Endothelial cell of umbilical vein (primary cell): ENCODE data around the gene ABCA1. TPM values are rescaled to one million over a fixed set of nuclear protein-coding genes. Genes with fewer than 3 reads are reported as not detected.

Experiments used
- BruUV-seq: library from RNA; stranded (reverse); fragments of 400-500 nt; replicated peaks from 2 replicates; lab custom pipeline; 2021; lab: Mats Ljungman, UMichigan
- CTCF ChIA-PET: fragments of 300-600, 350-600 bp; sonication (Branson Sonifier 250); formaldehyde crosslinking; loops from one replicate; lab custom pipeline; 2021; ENCODE audit warnings: antibody characterized with exemption, inconsistent platforms; lab: Charles Lee
- POLR2A ChIA-PET: fragments of 300-600, 350-600 bp; sonication (Branson Sonifier 250); formaldehyde crosslinking; loops from one replicate; lab custom pipeline; 2021; ENCODE audit warnings: antibody characterized with exemption, inconsistent platforms; lab: Charles Lee
- DNase-seq: peaks from one replicate; pipeline ENCODE4 v3.0.0-alpha.2; 2011; ENCODE audit warnings: low read depth, low spot score
- FAIRE-seq: peaks from 2 replicates; lab custom pipeline; 2011; peaks lifted over from hg19 to GRCh38; lab: Jason Lieb, UNC
- H2AFZ ChIP-seq: 2 replicates; pipeline ENCODE4 v1.6.0; 2012; ENCODE audit warnings: low read depth, low read length, control low read depth, inconsistent platforms
- H3K27ac ChIP-seq: 2 replicates; pipeline ENCODE4 v1.5.1; 2011; ENCODE audit warnings: low read depth, mild to moderate bottlenecking, control low read depth, low read length, moderate library complexity; ENCODE audit not compliant: insufficient read depth
- H3K27me3 ChIP-seq, 2 experiments: 2 replicates each; pipeline versions ENCODE4 v1.6.0 to v1.6.1; 2011; ENCODE audit warnings: low read length in 2 of 2, mixed read lengths in 1 of 2; ENCODE audit not compliant: control insufficient read depth in 2 of 2, insufficient read depth in 2 of 2
- H3K36me3 ChIP-seq, 2 experiments: 2 replicates in 1 of 2; 3 replicates in 1 of 2; pipeline ENCODE4 v1.5.1; 2011; ENCODE audit warnings: low read length in 2 of 2, mild to moderate bottlenecking in 1 of 2, moderate library complexity in 1 of 2; ENCODE audit not compliant: control insufficient read depth in 2 of 2, insufficient read depth in 2 of 2; ENCODE audit errors: extremely low read depth in 1 of 2
- H3K4me1 ChIP-seq: 3 replicates; pipeline ENCODE4 v1.5.1; 2011; ENCODE audit warnings: mild to moderate bottlenecking, low read length; ENCODE audit not compliant: control insufficient read depth, insufficient read depth; ENCODE audit errors: extremely low read depth
- H3K4me2 ChIP-seq: 2 replicates; pipeline ENCODE4 v1.6.1; 2011; ENCODE audit warnings: low read length, control low read depth, mixed read lengths; ENCODE audit not compliant: insufficient read depth
- H3K4me3 ChIP-seq, 3 experiments: fragments of 200-600 bp in 1 of 3; sonication (generic), shearing (Covaris generic) in 1 of 3; replicated peaks in 1 of 3; 2 replicates each; pipeline ENCODE4 v1.5.1; 2011 to 2016; ENCODE audit warnings: control low read depth in 3 of 3, low read length in 3 of 3, mild to moderate bottlenecking in 2 of 3, inconsistent platforms in 1 of 3, low read depth in 1 of 3, moderate library complexity in 1 of 3; ENCODE audit not compliant: insufficient read depth in 1 of 3
- H3K79me2 ChIP-seq: 2 replicates; pipeline ENCODE4 v1.6.0; 2012; ENCODE audit warnings: low read length, inconsistent platforms; ENCODE audit not compliant: control insufficient read depth, insufficient read depth
- H3K9ac ChIP-seq: replicated peaks from 2 replicates; pipeline ENCODE3; 2011; ENCODE audit warnings: low read length, control low read depth; ENCODE audit not compliant: insufficient read depth; ENCODE audit errors: extremely low read depth
- H3K9me1 ChIP-seq: replicated peaks from 3 replicates; pipeline ENCODE4 v1.6.0; 2011; ENCODE audit warnings: mild to moderate bottlenecking, low read length; ENCODE audit not compliant: control insufficient read depth, insufficient read depth; ENCODE audit errors: extremely low read depth
- H3K9me3 ChIP-seq: replicated peaks from 2 replicates; pipeline ENCODE4 v1.5.1; 2012; ENCODE audit warnings: low read length, inconsistent platforms; ENCODE audit not compliant: control insufficient read depth, insufficient read depth
- H4K20me1 ChIP-seq: replicated peaks from 2 replicates; pipeline ENCODE3; 2011; ENCODE audit warnings: mild to moderate bottlenecking, low read length; ENCODE audit not compliant: control insufficient read depth, insufficient read depth; ENCODE audit errors: extremely low read depth
- CTCF ChIP-seq, 2 donors: IDR thresholded peaks; 1 replicate in 1 of 2; 2 replicates in 1 of 2; pipeline ENCODE4 v1.5.1; 2011; ENCODE audit warnings: low read length in 2 of 2, mild to moderate bottlenecking in 2 of 2, moderate library complexity in 2 of 2, control low read depth in 1 of 2, inconsistent platforms in 1 of 2, low read depth in 1 of 2; ENCODE audit not compliant: insufficient read depth in 1 of 2; ENCODE audit errors: extremely low read depth in 1 of 2
- EZH2 ChIP-seq: IDR thresholded peaks from 2 replicates; pipeline ENCODE4 v1.6.1; 2012; ENCODE audit warnings: borderline replicate concordance, low read depth, mild to moderate bottlenecking, moderate library complexity, low read length, inconsistent platforms; ENCODE audit not compliant: severe bottlenecking
- FOS ChIP-seq: IDR thresholded peaks from 2 replicates; pipeline ENCODE4 v1.6.1; 2011; ENCODE audit warnings: mild to moderate bottlenecking, low read length, moderate library complexity, borderline replicate concordance; ENCODE audit not compliant: insufficient read depth
- GATA2 ChIP-seq: IDR thresholded peaks from 2 replicates; pipeline ENCODE4 v1.7.0; 2011; ENCODE audit warnings: low read depth, mild to moderate bottlenecking, moderate library complexity, mixed read lengths, low read length; ENCODE audit not compliant: insufficient read length, insufficient read depth
- JUN ChIP-seq: IDR thresholded peaks from 2 replicates; pipeline ENCODE4 v1.6.1; 2011; ENCODE audit warnings: borderline replicate concordance, low read depth; ENCODE audit not compliant: insufficient read length, insufficient read depth
- MAX ChIP-seq: IDR thresholded peaks from 2 replicates; pipeline ENCODE4 v1.6.1; 2011; ENCODE audit not compliant: insufficient read depth, insufficient read length
- MYC ChIP-seq: IDR thresholded peaks from one replicate; pipeline ENCODE4 v1.6.1; 2011; ENCODE audit warnings: mild to moderate bottlenecking, low read depth, low read length
- POLR2A ChIP-seq: IDR thresholded peaks from 2 replicates; pipeline ENCODE4 v1.6.1; 2012; ENCODE audit warnings: low read depth, mild to moderate bottlenecking, control low read depth, low read length
- POLR2AphosphoS5 ChIP-seq: IDR thresholded peaks from 2 replicates; pipeline ENCODE4 v1.6.1; 2012; ENCODE audit warnings: low read depth, mild to moderate bottlenecking, control low read depth, low read length, moderate library complexity; ENCODE audit not compliant: insufficient read depth
- dilution Hi-C: fragments of 300-500 bp; cut with MboI; formaldehyde crosslinking; loops from one replicate; pipeline ENCODE4 v1.15.0; 2019; ENCODE audit warnings: low sequenced_read_pairs; ENCODE audit not compliant: extremely low pct_ligation_motif_present
- intact Hi-C: fragments of 100-400 bp; cut with micrococcal nuclease; formaldehyde crosslinking; loops from one replicate; pipeline ENCODE4 v1.10.0; 2022
- polyA plus RNA-seq, 4 experiments: library from polyadenylated mRNA; depleted of rRNA in 3 of 4; stranded (reverse) in 3 of 4; unstranded in 1 of 4; fragments of >200 nt; gene quantifications; 2 replicates each; pipeline versions ENCODE4 v1.2.1 to v1.2.3, GENCODE V29; 2011 to 2012; ENCODE audit warnings: missing spikeins in 1 of 4
- total RNA-seq: library from RNA; stranded (reverse); gene quantifications from 2 replicates; pipeline ENCODE4 v1.2.3, GENCODE V29; 2021

ABCA1 gene
- total and polyA plus RNA-seq, 2 donors (not counting 3 experiments of a cell fraction or from before 2014, with no cell fraction given), result 2.4 to 9.8 TPM

GRCh38 chr9:104750185-104750767 lies 177.7 kb downstream of the ABCA1 start:
- no peak for TF ChIP-seq EZH2
- no peak for TF ChIP-seq MAX
- TF ChIP-seq GATA2, result no peak
- TF ChIP-seq MYC, result no peak
- no peak for TF ChIP-seq JUN
- no peak for TF ChIP-seq POLR2A
- TF ChIP-seq CTCF (IDR thresholded peaks at IDR 0.05; ENCODE audit: extremely low read depth in 1 of 2, insufficient read depth in 1 of 2, low read depth in 1 of 2, low read length in 2 of 2), result no peak
- no peak for TF ChIP-seq FOS
- TF ChIP-seq POLR2AphosphoS5, result no peak
- no peak overlapping the region for H3K9ac ChIP-seq
- no peaks in the 10 kb centered on the region for H3K27me3 ChIP-seq
- CTCF ChIA-PET, result no interaction called here
- no TSS peak for BruUV-seq
- peaks cover 13% of the 10 kb centered on the region for H3K4me1 ChIP-seq
- no peaks in the 10 kb centered on the region for H4K20me1 ChIP-seq
- H3K4me3 ChIP-seq, result no peak overlapping the region
- no peaks in the 10 kb centered on the region for H3K36me3 ChIP-seq
- intact Hi-C loops (no loop called here), dilution Hi-C loops (no loop called here)
- DNase-seq (no peak), FAIRE-seq (no peak)
- H3K79me2 ChIP-seq, result peaks cover 4% of the 10 kb centered on the region
- no peak overlapping the region for H2AFZ ChIP-seq
- no peak overlapping the region for H3K4me2 ChIP-seq
- peaks cover 3% of the 10 kb centered on the region for H3K9me1 ChIP-seq
- no peak overlapping the region for H3K27ac ChIP-seq
- POLR2A ChIA-PET, result no interaction called here
- H3K9me3 ChIP-seq, result no peaks in the 10 kb centered on the region
